ENCODE measurements around the gene ZRANB1. TPM values are rescaled to one million over a fixed set of nuclear protein-coding genes. Genes with fewer than 3 reads are reported as not detected.

The ZRANB1 gene
- total RNA-seq, 1 donor from 2014 or later = 28.9 TPM

DNA sequence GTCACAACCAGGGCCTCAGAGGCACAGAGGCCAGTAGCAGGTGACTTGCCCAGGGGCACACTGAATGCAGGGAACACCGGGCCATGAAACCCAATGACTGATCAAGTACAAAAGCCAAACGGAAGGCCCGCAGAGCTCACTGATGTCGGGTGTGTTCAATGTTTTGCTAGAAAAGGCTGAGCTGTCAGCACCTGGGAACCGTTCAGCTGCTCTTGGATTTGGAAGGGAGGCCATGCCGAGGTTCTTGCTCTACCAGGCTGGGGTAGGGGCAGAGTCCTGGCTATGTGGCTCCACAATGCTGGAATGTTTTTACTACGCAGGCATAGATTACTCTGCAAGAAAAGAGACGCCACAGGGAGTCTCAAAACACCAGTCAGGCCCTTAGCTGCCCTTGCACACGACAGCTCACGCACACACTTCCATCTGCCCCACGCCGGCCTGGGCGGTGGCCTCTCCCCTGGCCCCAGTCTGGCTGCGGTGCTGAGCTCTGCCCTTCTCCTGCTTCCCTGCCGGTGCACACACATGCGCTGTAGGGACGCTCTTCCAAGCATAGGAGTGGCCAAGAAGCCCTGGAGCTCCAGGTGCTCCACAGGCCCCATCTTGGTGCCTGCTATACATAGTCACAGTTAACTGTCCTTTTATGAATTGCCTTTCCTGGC, 79.9 kb downstream of the ZRANB1 start:
- TF ChIP-seq, protein P1, sequence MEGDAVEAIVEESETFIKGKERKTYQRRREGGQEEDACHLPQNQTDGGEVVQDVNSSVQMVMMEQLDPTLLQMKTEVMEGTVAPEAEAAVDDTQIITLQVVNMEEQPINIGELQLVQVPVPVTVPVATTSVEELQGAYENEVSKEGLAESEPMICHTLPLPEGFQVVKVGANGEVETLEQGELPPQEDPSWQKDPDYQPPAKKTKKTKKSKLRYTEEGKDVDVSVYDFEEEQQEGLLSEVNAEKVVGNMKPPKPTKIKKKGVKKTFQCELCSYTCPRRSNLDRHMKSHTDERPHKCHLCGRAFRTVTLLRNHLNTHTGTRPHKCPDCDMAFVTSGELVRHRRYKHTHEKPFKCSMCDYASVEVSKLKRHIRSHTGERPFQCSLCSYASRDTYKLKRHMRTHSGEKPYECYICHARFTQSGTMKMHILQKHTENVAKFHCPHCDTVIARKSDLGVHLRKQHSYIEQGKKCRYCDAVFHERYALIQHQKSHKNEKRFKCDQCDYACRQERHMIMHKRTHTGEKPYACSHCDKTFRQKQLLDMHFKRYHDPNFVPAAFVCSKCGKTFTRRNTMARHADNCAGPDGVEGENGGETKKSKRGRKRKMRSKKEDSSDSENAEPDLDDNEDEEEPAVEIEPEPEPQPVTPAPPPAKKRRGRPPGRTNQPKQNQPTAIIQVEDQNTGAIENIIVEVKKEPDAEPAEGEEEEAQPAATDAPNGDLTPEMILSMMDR (IDR thresholded peaks at IDR 0.05; ENCODE audit: partially characterized antibody, unreplicated experiment) = no peak
- Mint-ChIP-seq H3K4me1 (ENCODE audit: low read depth, unreplicated experiment) (peaks cover 50% of the 10 kb centered on the region), H3K36me3 (ENCODE audit: unreplicated experiment) (peaks cover 7% of the 10 kb centered on the region), H3K27ac (ENCODE audit: unreplicated experiment) (peak overlapping the region; percentile 90), H3K9me3 (ENCODE audit: unreplicated experiment) (peaks cover 32% of the 10 kb centered on the region), H3K27me3 (ENCODE audit: unreplicated experiment) (peaks cover 14% of the 10 kb centered on the region), H3K4me3 (ENCODE audit: unreplicated experiment) (peak overlapping the region; percentile 73)
- no peak for DNase-seq

DNA sequence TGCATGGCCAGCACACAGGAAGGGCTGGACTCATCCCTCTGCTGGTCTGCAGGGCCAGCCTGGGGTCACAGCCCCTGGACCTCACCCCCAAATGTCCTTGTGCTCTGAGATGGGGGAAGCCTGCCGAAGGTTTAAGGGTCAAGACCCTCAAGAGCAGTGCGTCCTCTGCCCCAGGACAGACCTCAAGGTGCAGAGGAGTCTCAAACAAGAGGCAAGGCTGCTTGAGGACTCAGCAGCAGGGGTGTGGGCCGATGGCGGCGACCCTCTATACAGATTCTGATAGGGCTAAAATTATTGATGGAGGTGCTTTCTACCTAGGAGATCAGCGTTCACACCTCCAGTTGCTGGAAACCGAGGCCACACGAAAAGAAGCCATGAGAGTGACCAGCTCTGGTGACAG, 80.7 kb downstream of the ZRANB1 start:
- Mint-ChIP-seq H3K9me3 (ENCODE audit: unreplicated experiment) (peaks cover 27% of the 10 kb centered on the region), H3K4me1 (ENCODE audit: low read depth, unreplicated experiment) (peaks cover 46% of the 10 kb centered on the region), H3K27ac (ENCODE audit: unreplicated experiment) (peak overlapping the region; percentile 66), H3K36me3 (ENCODE audit: unreplicated experiment) (peaks cover 7% of the 10 kb centered on the region), H3K4me3 (ENCODE audit: unreplicated experiment) (no peak overlapping the region), H3K27me3 (ENCODE audit: unreplicated experiment) (peaks cover 15% of the 10 kb centered on the region)
- no peak for DNase-seq
- TF ChIP-seq, protein P1 (IDR thresholded peaks at IDR 0.05; ENCODE audit: partially characterized antibody, unreplicated experiment) = no peak

DNA sequence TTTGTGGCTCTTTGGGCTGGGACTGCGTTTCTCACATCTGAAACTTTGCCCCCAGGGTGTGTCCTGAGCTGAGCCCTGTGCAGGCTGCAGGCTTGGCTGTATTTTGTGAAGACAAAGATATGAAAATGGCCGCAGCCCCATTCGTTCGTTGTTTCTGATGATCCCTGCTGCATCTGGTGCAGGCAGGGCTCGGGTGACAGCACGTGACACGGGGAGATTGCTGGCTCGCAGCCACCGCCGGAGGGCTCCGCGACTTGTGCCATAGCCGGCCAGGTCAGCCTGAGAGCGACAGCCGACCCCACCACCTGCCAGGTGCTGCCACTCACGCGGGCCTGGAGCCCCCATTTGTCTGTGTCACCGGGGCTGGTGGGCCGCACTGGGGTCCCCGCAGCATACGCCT, 81.3 kb downstream of the ZRANB1 start:
- H3K4me1 Mint-ChIP-seq (ENCODE audit: low read depth, unreplicated experiment) = peaks cover 48% of the 10 kb centered on the region
- H3K27me3 Mint-ChIP-seq (ENCODE audit: unreplicated experiment) = peaks cover 14% of the 10 kb centered on the region
- peak overlapping the region; percentile 66 for H3K27ac Mint-ChIP-seq (ENCODE audit: unreplicated experiment)

DNA sequence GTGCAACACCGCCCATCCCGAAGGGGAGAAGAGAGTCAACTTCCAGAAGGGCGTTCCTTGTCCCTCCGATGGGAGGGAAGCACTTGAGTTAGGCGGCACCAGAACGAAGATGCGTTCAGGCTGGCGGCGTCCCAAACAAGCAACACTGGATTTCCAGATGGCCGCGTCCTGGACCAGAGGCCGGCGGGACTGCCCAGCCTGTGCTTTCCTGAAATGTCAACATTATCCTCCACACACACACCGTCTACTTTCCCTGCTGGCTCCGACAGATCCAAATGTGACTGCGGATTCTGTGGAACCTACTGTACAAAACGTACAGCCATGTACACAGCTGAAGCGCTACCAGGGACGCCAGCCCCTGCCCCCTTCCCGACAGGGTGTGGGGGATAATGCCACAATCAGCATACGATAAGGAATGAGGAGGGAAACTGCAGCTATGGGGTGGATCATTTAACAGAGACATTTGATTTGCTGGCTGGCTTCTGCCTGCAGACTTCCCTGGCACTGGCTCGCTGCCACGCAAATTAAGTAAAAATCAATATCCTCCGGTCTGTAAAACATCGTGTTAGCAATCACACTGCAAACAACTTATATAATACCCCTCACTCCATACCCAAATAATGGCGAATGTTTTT, 82.1 kb downstream of the ZRANB1 start:
- peaks cover 27% of the 10 kb centered on the region for H3K9me3 Mint-ChIP-seq (ENCODE audit: unreplicated experiment)
- peak overlapping the region; percentile 63 for H3K4me3 Mint-ChIP-seq (ENCODE audit: unreplicated experiment)
- peaks cover 7% of the 10 kb centered on the region for H3K36me3 Mint-ChIP-seq (ENCODE audit: unreplicated experiment)
- DNase-seq = no peak
- H3K4me1 Mint-ChIP-seq (ENCODE audit: low read depth, unreplicated experiment) = peaks cover 54% of the 10 kb centered on the region
- peaks cover 11% of the 10 kb centered on the region for H3K27me3 Mint-ChIP-seq (ENCODE audit: unreplicated experiment)
- H3K27ac Mint-ChIP-seq (ENCODE audit: unreplicated experiment) = peak overlapping the region; percentile 65
- TF ChIP-seq, protein P1 (IDR thresholded peaks at IDR 0.05; ENCODE audit: partially characterized antibody, unreplicated experiment) = no peak

More for the DNA sequence above, 81.3 kb downstream of the ZRANB1 start:
- H3K36me3 Mint-ChIP-seq (ENCODE audit: unreplicated experiment) = peaks cover 7% of the 10 kb centered on the region
- no peak for DNase-seq
- H3K9me3 Mint-ChIP-seq (ENCODE audit: unreplicated experiment) = peaks cover 27% of the 10 kb centered on the region
- H3K4me3 Mint-ChIP-seq (ENCODE audit: unreplicated experiment) = peak overlapping the region; percentile 63
- TF ChIP-seq, protein P1 (IDR thresholded peaks at IDR 0.05; ENCODE audit: partially characterized antibody, unreplicated experiment) = no peak
